Loucy (cell line): ENCODE data around the gene MGAT2.

Source experiments
- H2AFZ ChIP-seq: fragments of 200-600 bp; sonication (generic); 2 replicates; pipeline ENCODE4 v1.6.0; 2016; ENCODE audit warnings: antibody characterized with exemption, mild to moderate bottlenecking, low read length, moderate library complexity
- H3F3A ChIP-seq: fragments of 200-600 bp; 2 replicates; pipeline ENCODE4 v1.6.0; 2016; ENCODE audit warnings: antibody characterized with exemption, low read depth, mild to moderate bottlenecking
- H3K27me3 ChIP-seq: fragments of 200-600 bp; sonication (generic); 2 replicates; pipeline ENCODE4 v1.6.1; 2014; ENCODE audit warnings: low read length, mild to moderate bottlenecking; ENCODE audit not compliant: insufficient read depth, poor library complexity, severe bottlenecking
- H3K36me3 ChIP-seq: fragments of 200-600 bp; sonication (generic); 2 replicates; pipeline ENCODE4 v1.6.1; 2016; ENCODE audit warnings: low read length; ENCODE audit not compliant: insufficient read depth
- H3K4me1 ChIP-seq: fragments of 200-600 bp; sonication (generic); 2 replicates; pipeline ENCODE4 v1.5.1; 2014; ENCODE audit warnings: low read length, mild to moderate bottlenecking; ENCODE audit not compliant: insufficient read depth, poor library complexity, severe bottlenecking
- H3K4me2 ChIP-seq: fragments of 200-600 bp; sonication (generic); 2 replicates; pipeline ENCODE4 v1.6.0; 2014; ENCODE audit warnings: antibody characterized with exemption, low read length, low read depth, mild to moderate bottlenecking; ENCODE audit not compliant: poor library complexity, severe bottlenecking
- H3K4me3 ChIP-seq: fragments of 200-600 bp; sonication (generic); 2 replicates; pipeline ENCODE4 v1.5.1; 2014; ENCODE audit warnings: low read length, mild to moderate bottlenecking, mixed read lengths; ENCODE audit not compliant: poor library complexity, severe bottlenecking
- H3K79me2 ChIP-seq: fragments of 200-600 bp; sonication (generic); 2 replicates; pipeline ENCODE4 v1.6.1; 2014; ENCODE audit warnings: low read length; ENCODE audit not compliant: insufficient read depth
- H3K9ac ChIP-seq: fragments of 200-600 bp; sonication (generic); 2 replicates; pipeline ENCODE4 v1.6.0; 2014; ENCODE audit warnings: mild to moderate bottlenecking, low read depth, low read length, moderate library complexity; ENCODE audit not compliant: poor library complexity, severe bottlenecking
- H3K9me2 ChIP-seq: fragments of 200-600 bp; sonication (generic); replicated peaks from 2 replicates; pipeline ENCODE4 v1.6.1; 2016; ENCODE audit warnings: low read depth, low read length, mixed read lengths
- H3K9me3 ChIP-seq: fragments of 200-600 bp; sonication (generic); 2 replicates; pipeline ENCODE4 v1.6.1; 2014; ENCODE audit warnings: mild to moderate bottlenecking, antibody characterized with exemption, low read length, low read depth; ENCODE audit not compliant: insufficient read depth
- H4K20me1 ChIP-seq: fragments of 200-600 bp; sonication (generic); 2 replicates; pipeline ENCODE4 v1.6.0; 2014; ENCODE audit warnings: antibody characterized with exemption, low read length, mild to moderate bottlenecking; ENCODE audit not compliant: insufficient read depth, poor library complexity, severe bottlenecking
- CTCF ChIP-seq: fragments of 200-600 bp; sonication (generic); conservative IDR thresholded peaks from 2 replicates; pipeline ENCODE4 v1.5.1; 2014; ENCODE audit warnings: mild to moderate bottlenecking, antibody characterized with exemption, low read length

Gene MGAT2

GRCh38 chr14:49670475-49670874 lies 49.9 kb downstream of the MGAT2 start:
- Histone ChIP-seq H4K20me1 (no peaks in the 10 kb centered on the region), H3F3A (no peaks in the 10 kb centered on the region), H3K4me2 (no peak overlapping the region), H3K9me3 (no peaks in the 10 kb centered on the region), H2AFZ (no peak overlapping the region), H3K4me1 (no peaks in the 10 kb centered on the region), H3K36me3 (peaks cover 44% of the 10 kb centered on the region), H3K79me2 (no peaks in the 10 kb centered on the region), H3K27me3 (no peaks in the 10 kb centered on the region), H3K9me2 (no peaks in the 10 kb centered on the region), H3K4me3 (no peak overlapping the region), H3K9ac (no peak overlapping the region)
- TF ChIP-seq CTCF, result no peak
